ENCODE results near the gene FNDC3A.

FNDC3A gene

GRCh38 chr13:49258089-49258796, 282.5 kb downstream of the FNDC3A start:
- no peak for DNase-seq (ENCODE audit: low spot score)

Measured in hematopoietic multipotent progenitor cell treated with erythropoietin and hydrocortisone succinate and interleukin-3 and kit ligand, for 15 days (in vitro differentiated cells).